Sciatic nerve (tissue), 2 donors: Measurements from ENCODE around the gene CTSO. TPM values are rescaled to one million over a fixed set of nuclear protein-coding genes. Genes with fewer than 3 reads are reported as not detected.

Experiments
- ATAC-seq: fragments of 200-7000 bp; cut with Tn5 transposase; one replicate; pipeline ENCODE4 v1.9.1; 2020; ENCODE audit warnings: mild to moderate bottlenecking, moderate library complexity
- DNase-seq: peaks from one replicate; pipeline ENCODE4 v3.0.0-alpha.2; 2020; ENCODE audit warnings: low spot score
- intact Hi-C: fragments of 100-400 bp; cut with DNase I; formaldehyde crosslinking; loops from one replicate; pipeline ENCODE4 v1.14.2; 2022
- total RNA-seq: library from RNA; stranded (reverse); fragmentation: NEBNext Ultra II Directional; extraction: Animal tissue kit (Norgen Biotek cat#: 25700); gene quantifications from one replicate; pipeline ENCODE4 v1.2.1, GENCODE V29; 2021
- donor health status: DM: no; HTN: no; CAD: no.
- donor health status: DM: no; HTN: no; CAD: no.

The CTSO gene, protein sequence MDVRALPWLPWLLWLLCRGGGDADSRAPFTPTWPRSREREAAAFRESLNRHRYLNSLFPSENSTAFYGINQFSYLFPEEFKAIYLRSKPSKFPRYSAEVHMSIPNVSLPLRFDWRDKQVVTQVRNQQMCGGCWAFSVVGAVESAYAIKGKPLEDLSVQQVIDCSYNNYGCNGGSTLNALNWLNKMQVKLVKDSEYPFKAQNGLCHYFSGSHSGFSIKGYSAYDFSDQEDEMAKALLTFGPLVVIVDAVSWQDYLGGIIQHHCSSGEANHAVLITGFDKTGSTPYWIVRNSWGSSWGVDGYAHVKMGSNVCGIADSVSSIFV
- 25.9 TPM for total RNA-seq

DNA sequence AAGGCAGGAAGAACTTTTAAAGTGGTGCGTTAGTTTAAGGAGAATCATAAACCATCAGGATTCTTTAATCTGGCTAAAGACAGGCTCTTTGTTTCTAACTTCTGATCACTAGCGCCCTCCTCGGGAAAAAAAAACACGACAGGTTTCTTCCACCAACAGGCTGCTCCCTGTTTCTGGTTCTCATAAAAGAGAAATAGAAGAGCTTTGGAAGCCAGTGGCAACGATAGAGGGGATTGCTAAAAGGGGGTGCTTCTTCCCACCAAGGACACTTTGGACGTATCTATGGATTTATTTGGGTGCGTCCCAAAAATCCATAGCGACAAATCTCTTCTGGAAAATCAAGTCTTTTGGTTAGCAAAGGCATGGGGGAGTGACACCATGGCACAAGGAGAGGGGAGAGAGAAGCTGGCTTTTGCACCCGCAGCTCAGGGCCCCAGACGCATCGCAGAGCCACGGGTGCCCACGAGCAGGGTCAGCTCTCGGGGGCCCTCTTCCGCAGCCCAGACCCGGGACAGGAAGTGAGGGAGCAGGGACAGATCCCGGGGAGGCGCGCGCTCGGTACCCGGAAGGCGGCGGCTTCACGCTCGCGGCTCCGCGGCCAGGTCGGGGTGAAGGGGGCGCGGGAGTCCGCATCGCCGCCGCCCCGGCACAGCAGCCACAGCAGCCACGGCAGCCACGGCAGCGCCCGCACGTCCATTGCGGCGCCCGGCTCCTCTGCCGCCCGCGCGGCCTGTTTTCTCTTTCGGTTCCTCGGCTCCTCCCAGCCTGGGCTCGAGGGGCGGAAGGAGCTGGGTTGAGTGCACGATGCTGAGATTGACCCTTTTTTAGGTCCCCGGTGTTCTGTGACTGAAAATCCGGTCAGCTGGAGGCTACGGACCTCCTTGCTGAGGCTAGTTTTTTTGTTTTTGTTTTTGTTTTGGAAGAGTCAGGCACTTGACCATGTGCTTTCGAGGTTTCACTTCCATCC is at the start of gene CTSO:
TSS of gene CTSO (minus strand) at position 716 of the 967 bp plus-strand sequence. CDS start at position 697, 19 bp downstream.
- intact Hi-C loops: no loop called here
- ATAC-seq (peak; percentile 96), DNase-seq (peak; percentile 82)

DNA sequence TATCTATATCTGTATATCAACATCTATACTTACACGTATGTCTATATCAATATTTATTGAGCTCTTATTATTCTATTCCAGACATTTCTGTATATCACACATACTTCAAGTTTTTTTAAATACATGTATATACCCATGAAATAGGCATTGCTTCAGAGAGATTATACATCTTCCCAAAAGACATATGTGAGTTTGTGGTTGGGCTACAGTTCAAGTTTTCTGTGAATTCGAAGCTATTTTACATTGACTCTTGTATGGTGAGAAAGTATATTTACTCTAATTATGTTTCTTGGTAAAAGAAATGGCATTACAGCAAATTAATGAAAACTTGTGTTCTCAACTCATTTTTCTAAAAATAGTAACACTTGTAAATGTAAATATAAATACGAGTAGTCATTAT is 46.8 kb upstream of the CTSO start:
- intact Hi-C loops: no loop called here
- ATAC-seq (no peak), DNase-seq (no peak)

DNA sequence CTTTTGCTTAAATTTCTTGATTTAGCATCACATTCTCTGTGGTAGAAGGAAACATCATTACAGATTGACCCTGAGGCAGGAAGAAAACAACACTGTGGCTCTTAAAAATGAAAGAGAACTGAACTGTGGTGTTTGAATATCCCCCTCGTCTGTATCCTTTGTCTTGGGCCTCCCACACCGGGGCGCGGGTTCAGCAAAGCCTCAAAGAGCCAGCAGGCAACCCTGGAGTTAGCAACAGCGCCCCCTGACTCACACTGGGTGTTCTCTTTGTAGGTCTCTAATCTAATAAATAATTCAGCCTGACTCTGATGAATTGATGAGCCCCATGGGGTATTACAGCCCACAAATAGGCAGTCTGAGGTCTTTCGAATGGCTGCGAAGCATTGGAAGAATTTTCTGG is 46.1 kb upstream of the CTSO start:
- peak; percentile 36 for ATAC-seq
- DNase-seq: peak; percentile 63
- intact Hi-C loops: no loop called here

DNA sequence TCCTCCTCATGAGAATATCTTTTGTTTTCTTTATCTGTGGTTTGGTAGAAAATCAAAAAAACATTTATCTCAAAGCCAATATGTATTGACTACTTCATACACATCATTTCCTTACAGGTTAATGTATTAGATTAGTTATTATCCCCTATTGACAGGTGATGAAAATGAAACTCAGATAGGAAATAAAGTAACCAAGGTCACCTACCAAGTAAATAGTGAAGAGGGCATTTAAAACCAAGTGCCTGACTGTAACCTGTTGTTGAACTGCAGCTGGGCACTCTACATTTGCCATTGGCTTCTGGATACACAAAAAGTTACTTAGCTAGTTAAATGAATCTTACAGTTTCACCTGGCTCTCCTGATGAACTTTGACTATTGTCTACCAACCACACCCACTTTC is 41.4 kb upstream of the CTSO start:
- intact Hi-C loops: no loop called here
- DNase-seq (no peak), ATAC-seq (no peak)

DNA sequence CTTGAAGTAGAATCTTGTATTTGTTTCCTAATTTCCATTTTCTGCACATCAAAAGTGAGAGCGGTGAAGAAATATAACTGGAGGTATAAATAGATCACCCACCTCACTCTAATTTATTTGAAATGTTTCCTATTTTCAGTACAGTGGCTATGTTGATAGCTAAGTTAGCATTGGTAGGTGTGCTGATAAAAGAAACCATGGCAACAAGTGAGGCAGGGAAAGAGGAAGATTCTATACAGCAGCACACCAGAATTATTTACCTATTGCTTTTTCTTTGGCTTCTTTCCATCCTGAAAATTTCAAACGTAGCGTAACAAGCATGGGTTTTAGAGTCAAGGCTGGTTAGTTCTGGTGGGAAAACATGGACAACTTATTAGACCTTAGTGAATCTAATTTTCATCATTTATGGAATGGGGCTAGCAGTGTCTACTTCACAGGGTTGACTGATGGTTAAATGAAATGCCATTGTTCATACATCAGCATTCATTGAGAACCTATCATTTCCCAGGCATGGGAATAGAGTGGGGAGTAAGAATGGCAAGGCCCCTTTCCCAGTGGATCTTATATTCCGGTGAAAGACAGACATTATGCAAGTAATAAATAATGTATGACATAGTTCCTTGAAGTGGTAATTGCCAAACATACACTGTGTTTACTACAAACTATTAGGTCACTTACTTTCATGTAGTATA is 30.6 kb upstream of the CTSO start:
- intact Hi-C loops: loop anchor here (5.0 kb wide), 1 partner anchor 1373 kb away; no protein-coding TSS in a partner anchor
- ATAC-seq: no peak
- no peak for DNase-seq

DNA sequence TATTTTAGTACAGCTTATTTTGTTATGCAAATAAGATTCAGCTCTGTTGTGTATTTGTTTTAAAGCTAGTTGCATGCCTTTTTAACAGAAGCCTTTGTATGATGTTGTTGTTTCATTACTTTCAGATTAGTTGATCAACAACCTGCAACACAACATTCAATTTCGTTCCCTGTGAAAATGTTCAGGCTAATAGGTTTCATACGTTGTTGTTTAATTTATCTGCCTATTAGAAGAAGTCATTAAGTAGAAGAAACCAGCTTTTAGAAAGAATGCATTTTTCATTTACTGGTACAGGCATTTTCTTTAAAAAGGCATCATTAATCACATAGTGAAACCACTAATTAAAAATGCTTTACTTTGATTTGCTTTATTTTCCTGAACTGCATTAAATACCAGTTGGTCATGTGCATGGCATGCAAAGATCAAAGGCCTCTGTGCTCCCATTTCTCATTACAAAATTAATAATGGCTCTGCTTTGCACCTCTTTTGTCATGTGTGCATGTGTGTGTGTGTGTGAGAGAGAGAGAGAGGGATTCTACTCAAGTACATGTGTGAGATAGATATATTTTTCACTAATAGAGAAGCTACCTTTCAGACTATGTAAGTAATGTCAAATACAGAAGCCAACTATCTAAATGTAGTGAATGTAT is 29.2 kb upstream of the CTSO start:
- intact Hi-C loops: loop anchor here (5.0 kb wide), 1 partner anchor 1374 kb away; no protein-coding TSS in a partner anchor
- ATAC-seq: no peak
- DNase-seq: no peak

DNA sequence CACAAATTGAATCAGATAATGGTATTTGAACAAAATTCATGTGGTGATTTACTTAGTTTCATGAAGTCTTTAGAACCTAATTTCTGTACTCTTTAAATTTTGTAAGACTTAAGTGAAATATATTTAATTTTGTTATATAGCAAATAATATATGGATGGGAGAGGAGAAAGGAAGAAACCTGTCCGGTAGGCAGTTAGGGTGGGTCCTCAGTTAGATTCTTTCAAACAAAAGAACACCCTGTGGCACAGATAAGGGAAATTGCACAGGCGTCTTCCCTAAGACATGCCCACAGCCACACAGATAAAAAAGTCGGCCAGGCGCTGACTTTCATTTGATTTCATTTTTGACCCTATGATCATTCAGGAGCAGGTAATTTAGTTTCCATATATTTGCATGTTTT is 25.1 kb upstream of the CTSO start:
- intact Hi-C loops: no loop called here
- ATAC-seq: no peak
- no peak for DNase-seq

DNA sequence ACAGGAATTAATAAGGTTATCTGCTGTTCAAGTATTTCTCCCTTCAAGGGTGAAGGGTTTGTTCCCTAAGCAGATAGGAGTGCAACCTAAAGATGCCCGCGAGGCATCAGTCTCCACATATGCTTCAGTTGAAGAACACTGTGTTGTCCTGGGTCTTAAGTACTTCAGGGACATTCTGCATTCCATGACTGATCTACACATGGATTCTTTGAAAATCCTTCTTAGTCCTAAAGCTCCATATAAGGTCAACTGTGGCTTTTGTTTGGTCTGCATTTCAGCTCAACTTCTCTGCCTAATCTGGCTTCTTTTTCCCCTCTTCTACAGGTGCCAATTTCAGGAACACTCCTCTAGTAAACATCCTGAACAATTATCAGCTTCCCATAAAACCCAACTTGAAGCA is 21.8 kb upstream of the CTSO start:
- ATAC-seq: no peak
- intact Hi-C loops: no loop called here

DNA sequence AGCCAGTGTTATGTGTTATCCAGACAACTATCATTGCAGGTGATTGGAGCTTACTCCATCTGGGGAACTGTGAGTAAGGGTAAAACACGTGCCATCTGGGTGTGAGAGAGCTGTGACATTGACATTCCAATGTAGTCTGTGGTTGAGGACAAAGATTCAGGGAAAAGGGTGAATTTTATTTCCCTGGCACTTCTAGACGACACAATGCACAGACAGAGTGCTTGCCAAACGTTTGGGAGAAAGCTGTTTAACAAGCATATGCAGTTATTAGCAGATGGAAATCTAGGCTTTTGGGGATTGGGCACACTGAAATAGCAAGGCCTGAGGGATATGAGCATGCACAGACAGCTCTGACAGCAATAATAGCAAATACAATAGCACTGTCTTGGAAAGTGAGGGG is 21.3 kb upstream of the CTSO start:
- intact Hi-C loops: no loop called here
- ATAC-seq: no peak
- no peak for DNase-seq

More for the DNA sequence above, 21.8 kb upstream of the CTSO start:
- DNase-seq: no peak

DNA sequence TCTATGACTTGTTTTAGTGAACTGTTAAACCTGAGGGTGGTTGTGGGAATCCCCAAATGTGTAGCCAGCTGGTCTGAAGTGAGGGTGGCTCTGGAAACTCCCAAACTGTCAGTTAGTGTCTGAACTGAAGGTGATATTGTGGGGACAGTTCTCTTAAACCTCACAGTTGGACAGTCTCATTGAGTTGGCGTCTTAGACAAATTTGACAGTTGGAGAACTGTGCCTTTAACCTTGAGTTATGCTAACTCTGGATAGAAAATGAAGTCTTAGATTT is 20.7 kb upstream of the CTSO start:
- intact Hi-C loops: no loop called here

DNA sequence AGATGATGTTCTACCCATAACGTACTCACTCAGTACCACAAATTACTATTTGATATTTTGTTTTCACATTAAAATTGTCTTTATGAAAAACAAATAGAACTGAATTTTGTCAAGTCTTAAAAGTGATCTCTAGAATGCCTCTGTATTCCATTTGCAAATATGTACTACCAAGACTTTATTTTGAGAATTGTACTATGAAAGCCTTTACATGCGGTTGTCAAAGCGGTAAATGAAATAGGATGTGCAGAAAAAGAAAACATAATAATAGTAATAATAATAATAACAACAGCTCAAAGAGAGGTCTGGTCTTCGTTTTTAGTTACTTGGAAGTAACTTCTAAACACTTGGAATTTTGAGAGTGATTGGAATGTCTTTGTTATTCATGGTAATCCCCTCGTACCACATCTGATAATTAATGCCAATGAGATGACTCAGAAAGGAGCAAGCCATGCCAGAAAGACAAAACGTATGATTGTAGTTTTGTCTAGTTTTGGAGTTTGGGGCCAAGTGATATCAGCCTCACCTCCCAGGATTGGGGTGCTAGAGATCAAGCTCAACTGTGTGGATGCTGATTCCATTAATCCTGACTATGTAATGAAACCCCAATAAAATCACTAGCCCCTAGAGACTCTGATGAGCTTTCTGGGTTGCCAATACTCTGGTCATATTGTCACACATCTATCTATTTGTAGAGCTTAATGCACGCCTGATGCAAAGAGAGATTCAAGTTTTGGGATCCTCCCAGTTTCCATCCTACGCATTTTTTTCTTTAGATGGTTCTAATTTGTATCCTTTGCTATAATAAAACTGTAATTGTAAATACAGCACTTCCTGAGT is 20.2 kb upstream of the CTSO start:
- intact Hi-C loops: no loop called here
- ATAC-seq (no peak), DNase-seq (no peak)

More for the DNA sequence above, 20.7 kb upstream of the CTSO start:
- ATAC-seq: no peak
- DNase-seq: no peak

DNA sequence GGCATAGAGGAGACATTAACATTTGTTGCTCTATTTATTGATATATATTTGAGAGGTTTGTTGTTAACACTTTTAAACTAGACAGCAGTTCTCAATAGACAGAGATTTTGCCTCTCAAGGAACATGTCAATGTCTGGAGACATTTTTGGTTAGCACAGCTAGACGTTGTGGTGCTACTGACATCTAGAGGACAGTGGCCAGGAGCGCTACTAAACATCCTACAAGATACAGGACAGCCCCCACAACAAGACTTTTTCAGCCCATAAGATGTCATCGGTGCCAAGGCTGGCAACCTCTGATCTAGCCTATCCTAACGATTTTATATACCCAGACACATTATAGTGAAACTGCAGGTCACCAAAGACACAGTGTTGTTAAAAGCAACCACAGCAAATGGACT is 18.4 kb upstream of the CTSO start:
- ATAC-seq: peak; percentile 72
- intact Hi-C loops: no loop called here
- no peak for DNase-seq

DNA sequence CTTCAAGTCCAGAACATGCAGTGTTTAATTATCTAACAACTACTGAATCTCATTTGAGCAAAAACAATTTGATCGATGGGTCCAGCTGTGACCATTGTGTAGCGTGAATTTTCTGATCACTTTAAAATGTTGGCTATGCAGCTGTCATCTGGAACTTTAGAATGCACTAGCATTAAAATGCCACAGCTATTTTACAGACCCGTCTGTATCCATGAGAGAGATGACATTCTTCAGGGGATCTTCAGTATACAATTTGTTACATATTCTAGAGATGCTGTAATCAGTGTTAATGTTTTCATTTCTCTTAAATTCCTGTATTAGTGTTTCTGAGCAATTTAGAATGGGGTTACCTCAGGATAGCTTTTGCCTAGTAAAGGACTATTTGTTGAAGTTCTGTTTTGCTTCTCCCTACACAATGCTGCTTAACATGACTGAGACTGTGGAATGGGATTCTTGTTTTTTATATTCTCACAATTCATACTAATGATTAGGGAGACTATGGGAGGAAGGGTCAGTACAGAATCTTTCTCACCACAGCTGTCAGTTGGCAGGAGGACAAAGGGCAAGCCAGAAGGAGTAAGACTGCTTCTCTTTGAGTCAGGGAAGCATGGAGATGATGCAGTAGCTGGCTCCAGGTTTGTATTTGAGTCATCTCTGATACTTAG is 13.2 kb upstream of the CTSO start:
- ATAC-seq (no peak), DNase-seq (no peak)
- intact Hi-C loops: no loop called here

DNA sequence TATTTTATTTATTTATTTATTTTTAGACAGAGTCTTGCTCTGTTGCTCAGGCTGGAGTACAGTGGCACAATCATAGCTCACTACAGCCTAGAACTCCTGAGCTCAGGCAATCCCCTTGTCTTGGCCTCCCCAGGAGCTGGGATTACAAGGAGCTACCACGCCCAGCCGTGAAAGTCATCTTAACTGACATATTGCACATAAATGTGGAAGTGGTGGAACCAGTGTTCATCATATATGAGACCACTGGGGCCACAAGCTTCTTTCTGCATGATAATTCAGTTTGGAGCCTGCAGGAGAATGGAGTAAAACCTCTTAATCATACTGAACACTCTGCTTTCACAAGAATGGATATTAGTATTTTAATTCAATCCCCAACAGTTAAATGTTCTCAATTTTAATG is 12.5 kb upstream of the CTSO start:
- DNase-seq (no peak), ATAC-seq (no peak)
- intact Hi-C loops: no loop called here

DNA sequence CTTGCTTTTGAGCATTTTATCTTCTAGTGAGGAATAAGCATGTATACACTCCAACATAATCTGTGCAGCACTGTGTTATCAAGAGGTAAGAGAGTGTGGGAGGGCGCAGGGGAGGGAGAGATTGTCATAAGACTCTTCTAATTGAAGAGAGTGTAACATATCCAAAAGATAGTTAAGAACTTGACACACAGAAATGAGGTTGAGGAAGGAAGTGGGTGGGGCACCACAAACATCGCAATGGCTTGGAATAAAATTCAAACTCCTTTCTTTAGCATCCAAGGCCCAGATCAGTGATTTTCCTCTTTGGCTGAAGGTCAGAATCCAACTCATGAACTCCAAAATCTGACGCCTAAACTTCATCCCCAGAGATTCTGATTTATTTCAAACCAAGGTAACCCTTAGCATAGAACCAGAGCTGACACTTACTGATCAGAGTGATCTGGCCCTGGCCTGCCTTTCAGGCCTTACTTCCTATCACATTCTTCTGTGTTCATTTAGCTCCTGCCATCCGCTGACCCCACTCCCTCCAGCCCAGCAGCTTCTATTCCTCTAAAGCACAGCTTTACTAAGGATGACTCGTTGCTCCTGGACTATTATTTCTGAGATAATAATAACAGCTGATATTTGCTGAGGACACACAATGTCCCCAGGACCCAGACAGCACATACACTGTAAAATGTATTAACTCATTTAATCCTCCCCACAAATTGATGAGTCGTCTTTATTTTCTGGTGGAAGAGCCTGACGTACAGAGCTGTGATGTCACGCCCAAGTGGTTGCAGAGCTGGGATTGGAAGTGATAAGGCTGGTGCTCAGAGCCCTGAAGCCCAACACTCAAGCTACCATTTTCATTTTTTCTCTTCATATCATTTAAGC is 10.6 kb upstream of the CTSO start:
- DNase-seq (no peak), ATAC-seq (peak; percentile 73)
- intact Hi-C loops: no loop called here

DNA sequence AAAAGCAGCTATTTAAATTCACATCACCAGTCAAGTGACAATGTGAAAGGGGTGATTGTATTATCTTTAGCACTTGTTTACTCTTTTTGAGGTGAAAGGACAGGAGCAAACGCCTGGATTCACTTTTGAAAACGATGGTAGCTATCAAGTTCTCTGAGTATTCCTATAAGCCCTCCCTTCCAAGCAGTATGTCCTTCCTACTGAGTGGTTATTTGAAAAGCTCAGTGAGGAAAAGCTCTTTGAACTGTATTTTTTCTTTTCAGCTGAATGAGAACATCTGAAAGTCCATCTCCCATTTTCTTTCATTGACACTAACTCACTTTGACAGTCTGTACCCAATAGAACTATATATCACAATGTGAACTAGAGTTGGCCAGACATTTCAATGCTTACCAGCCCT is 9.1 kb upstream of the CTSO start:
- intact Hi-C loops: no loop called here
- no peak for DNase-seq
- no peak for ATAC-seq

DNA sequence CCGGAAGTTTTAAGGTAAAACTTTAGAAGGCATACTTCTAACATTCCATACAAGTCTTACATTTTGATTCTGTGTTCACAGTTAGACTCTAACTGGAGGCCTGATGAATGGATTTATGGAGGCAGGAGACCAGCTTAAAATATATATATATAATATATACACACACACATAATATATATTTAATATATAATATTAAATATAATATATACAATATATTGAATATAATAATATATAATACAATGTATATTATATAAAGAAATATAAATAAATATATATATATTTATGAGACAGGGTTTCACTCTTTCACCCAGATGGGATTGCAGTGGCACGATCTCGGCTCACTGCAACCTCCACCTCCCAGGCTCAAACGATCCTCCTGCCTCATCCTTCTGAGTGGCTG is 7.9 kb upstream of the CTSO start:
- DNase-seq (no peak), ATAC-seq (no peak)
- intact Hi-C loops: no loop called here
